HG03575 (cell line): ENCODE data around the gene FMNL2.

Source experiments
- ATAC-seq: cut with Tn5 transposase; IDR thresholded peaks from one replicate; pipeline ENCODE4 v1.9.1; 2021; ENCODE audit not compliant: unreplicated experiment, insufficient number of reproducible peaks, low FRiP score; ENCODE audit errors: extremely low read depth

Gene FMNL2

GRCh38 chr2:152336854-152337510, 2.0 kb downstream of the FMNL2 start:
- no peak for ATAC-seq

- no peak for ATAC-seq
Observed at GRCh38 chr2:152337511-152337903, 2.5 kb downstream of the FMNL2 start.

DNA sequence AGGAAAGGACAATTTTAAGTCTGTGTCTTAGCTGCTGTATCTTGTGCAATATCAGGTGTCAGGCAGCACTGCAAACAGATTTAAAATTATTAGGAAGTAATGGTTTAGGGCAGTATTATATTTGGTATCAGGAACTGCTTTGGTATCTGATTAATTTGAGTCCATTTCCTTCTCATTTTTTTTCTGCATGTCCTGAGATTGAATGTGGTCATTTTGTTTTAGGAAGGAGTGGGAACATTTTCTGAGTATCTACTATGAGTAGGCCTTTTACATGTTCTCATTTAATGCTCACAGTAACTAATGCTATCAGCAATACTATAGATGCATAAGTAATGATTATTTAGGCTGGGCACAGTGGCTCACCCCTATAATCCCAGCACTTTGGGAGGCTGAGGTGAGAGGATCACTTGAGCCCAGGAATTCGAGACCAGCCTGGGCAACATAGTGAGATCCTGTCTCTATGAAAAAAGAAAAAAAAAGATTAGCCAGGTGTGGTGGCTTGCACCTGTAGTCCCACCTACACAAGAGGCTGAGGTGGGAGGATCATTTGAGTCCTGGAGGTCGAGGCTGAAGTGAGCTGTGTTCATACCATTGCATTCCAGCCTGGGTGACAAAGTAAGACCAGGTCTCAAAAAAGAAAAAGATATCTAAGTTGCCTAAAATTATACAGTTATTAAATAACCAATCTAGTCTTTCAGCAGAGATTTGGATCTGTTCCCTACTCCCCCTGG, 4.7 kb downstream of the FMNL2 start:
- ATAC-seq = no peak

- no peak for ATAC-seq
Observed at GRCh38 chr2:152342259-152343046, 7.5 kb downstream of the FMNL2 start.

DNA sequence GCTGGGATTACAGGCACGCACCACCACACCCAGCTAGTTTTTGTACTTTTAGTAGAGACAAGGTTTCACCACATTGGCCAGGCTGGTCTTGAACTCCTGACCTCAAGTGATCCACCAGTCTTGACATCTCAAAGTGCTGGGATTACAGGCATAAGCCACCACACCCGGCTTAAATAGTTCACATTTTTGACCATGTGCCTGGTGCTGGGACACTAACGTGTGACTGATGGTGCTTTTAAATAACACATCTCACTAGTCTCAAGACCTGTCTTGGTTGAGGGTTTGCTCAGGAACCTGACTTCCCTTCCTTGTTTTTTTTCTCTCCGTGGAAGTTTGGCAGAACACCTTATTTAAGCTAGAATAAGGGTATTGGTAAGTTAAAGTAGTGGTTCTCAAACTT, 8.5 kb downstream of the FMNL2 start:
- ATAC-seq = no peak

DNA sequence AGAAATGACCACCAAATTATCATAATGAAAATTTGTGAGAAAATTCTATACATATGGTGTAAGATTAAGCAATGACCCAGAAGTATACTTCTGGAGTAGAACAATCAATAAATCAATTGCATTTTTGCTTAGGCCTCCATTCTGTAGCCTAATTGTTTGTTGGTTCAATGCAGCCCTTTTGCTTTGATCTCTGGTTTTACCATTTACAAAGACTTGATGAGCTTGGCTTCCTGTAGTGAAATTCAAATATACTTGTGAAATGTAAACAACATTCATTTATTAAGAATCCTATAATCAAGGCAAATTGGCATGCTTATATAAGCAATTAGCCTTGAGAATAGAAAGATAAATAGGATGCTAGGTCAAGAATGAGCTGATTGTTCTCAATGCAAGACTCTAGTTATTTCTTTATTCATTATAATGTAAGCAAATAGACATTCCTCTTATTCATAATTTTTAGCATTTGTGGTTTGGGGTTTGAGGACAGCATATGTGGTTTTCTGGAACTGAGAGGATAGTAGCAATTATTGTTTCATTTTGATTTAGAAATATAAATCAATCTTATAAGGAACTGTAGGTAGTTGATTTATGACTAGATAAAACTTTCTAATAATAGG, 9.7 kb downstream of the FMNL2 start:
- no peak for ATAC-seq

DNA sequence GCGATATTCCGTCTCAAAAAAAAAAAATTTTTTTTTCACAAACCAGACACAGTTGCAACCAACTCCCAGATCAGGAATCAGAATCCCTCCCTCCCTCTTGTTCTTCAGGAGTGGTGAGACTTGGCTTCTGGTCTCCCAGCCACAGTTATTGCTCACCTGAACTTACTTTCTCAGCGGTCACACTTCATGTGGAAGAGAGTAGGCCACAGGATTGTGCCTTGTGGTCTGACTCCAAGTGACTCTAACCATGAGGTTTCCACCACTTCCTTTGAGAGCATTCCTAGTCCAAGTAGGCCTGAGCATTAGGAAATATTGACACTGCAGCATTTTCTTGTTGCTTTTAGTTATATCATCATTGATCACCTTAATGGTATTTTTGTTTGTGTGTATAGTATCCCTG, 12.1 kb downstream of the FMNL2 start:
- ATAC-seq = no peak

DNA sequence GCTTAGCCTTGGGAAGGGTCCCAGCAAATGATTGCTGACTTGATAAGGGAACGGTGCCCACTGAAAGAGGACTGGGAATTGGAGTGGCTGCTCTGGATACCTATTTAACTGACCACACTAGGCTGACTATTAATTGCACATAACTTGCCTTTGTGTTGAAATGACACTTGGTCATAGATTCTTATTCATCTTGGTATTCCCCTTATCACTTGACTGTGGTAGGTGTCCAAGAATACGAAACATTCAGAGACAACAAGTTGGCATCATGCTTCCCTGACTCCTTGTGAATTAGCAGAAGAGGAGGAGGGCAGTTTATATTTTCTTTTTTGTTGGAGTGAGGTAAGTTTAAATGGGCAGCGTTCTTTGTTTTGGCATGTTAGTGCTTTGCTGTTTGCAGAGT, 13.4 kb downstream of the FMNL2 start:
- ATAC-seq = no peak

DNA sequence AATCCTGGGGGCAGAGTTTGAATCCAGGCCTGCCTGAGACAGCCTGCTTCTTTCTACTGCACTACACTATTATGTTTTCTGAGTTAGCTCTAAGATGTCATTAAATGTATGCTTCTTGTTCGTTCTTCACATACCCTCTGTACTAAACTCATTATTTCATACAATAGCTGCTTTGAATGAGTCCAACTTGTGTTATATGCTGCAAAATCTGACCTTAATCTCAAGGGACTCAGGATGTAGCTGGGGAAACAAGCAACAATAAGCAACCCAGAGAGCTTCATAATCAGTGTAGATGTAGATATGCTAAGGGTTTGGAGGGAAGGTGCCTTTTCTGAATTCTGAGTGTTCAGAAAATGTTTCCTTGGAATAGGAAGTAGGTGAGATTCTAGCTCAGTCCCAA, 14.4 kb downstream of the FMNL2 start:
- ATAC-seq = no peak

GRCh38 chr2:152350155-152350679, 15.2 kb downstream of the FMNL2 start:
- no peak for ATAC-seq

DNA sequence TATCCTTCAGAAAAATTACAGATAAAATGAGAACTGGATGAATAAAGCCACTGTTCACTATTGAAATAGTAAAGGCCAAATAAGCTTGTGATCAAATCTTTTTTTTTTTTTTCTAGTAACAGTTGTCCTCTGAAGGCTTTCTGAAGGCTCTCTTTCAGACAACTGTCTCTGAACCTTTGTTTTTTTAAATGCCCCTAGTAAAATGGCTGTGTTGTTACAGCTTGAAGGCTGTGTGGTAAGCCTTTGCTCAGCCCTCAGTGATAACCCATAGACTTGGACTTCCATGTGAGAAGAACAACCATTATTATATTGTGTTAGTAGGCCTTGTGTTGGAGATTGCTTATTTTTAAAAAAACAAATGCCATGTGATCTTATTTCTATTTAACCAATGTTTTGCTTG, 17.6 kb downstream of the FMNL2 start:
- no peak for ATAC-seq

GRCh38 chr2:152353364-152353763, 18.4 kb downstream of the FMNL2 start:
- ATAC-seq = no peak

DNA sequence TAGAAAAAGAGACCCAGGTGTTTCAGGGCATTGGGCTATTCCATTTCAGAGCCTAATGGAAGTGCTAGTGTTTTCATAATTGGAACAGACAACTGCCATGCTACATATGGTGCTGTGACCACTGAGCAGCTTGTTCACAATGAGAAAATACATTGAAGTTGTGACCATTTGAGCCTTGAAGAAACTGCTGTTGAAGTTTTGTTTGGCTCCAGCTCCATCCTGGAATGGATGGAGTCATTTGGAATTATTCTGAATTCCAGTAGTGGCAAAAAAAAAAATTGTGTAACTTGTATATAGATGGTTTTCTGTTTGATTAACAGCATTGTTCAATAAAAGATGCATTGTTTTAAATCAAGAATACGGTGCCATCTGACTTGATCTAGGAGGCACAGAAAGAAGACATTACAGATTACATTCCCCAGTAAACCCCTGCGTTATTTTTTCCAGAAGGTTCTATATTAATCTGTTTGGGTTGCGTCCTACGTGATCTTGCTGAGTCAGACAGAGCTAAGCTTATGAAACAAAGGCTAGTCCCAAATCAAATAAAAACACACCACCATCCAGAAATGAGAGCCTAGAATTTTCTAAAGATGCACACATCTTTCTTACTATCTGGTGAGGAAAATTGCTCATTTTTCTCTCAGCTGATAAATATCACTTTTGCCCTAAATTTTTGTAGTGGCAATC, 19.2 kb downstream of the FMNL2 start:
- ATAC-seq = no peak

GRCh38 chr2:152354909-152355308, 19.9 kb downstream of the FMNL2 start:
- no peak for ATAC-seq

DNA sequence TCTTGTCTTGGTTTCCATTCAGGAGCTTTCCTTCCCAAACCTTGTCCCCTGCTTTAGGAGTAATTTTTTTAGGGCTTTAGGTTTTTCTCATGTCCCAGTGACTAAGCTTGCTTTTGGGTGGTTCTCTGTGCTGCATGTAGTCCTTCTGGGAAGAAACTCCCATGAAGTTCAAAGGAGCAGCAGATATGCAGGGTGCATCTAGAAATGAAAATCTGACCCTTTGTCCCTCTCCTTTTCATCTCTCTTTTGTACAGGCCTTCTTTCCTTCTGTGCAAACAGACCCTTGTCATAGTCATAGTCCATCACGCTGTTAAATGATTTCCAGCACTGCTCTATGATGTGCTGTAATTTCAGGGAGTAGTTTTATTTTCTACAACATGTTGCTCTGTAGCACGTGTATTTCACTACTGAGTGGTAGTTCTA, 20.4 kb downstream of the FMNL2 start:
- ATAC-seq = no peak

GRCh38 chr2:152359573-152360363, 24.8 kb downstream of the FMNL2 start:
- ATAC-seq = no peak

DNA sequence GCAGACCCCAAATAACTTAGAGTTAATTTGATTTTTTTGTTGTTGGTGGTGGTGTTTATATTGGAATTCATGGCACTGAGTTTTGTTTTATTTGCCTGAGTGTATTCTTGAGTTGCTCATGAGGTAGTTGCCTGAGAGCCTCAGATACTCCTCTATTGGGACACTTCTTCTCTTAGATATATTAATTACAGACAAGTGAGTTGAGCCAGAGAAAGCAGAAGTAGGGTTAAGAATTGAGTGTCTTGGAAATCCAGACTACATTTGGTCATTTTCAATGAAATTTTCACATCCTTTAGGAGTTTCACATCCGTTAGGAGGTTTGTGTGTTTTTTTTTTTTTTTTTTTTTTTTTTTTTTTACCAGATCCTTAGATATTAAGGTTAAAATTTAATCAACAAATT, 29.0 kb downstream of the FMNL2 start:
- no peak for ATAC-seq
